Colonic mucosa (tissue), 4 donors: ENCODE data around the gene PPP1R7. TPM values are rescaled to one million over a fixed set of nuclear protein-coding genes. Genes with fewer than 3 reads are reported as not detected.

Source experiments
- DNase-seq: peaks from one replicate; pipeline ENCODE4 v3.0.0-alpha.2; 2020
- H3K27ac ChIP-seq: fragments of 200-600 bp; one replicate; pipeline ENCODE4 v1.8.0; 2021
- H3K27me3 ChIP-seq: fragments of 200-600 bp; one replicate; pipeline ENCODE4 v1.8.0; 2021
- H3K36me3 ChIP-seq: fragments of 200-600 bp; one replicate; pipeline ENCODE4 v1.8.0; 2021
- H3K4me1 ChIP-seq: fragments of 200-600 bp; one replicate; pipeline ENCODE4 v1.8.0; 2021; ENCODE audit warnings: mild to moderate bottlenecking
- H3K4me3 ChIP-seq: fragments of 200-600 bp; one replicate; pipeline ENCODE4 v1.8.0; 2021
- H3K9ac ChIP-seq, 2 donors: one replicate each; pipeline ENCODE4 v1.7.0; 2013; ENCODE audit warnings: control low read depth in 2 of 2, low read depth in 2 of 2, low read length in 2 of 2
- H3K9me3 ChIP-seq: fragments of 200-600 bp; one replicate; pipeline ENCODE4 v1.8.0; 2021
- intact Hi-C: fragments of 100-400 bp; cut with DNase I; formaldehyde crosslinking; loops from one replicate; pipeline ENCODE4 v1.14.1; 2022
- total RNA-seq, 2 donors: library from RNA; stranded (reverse); fragmentation: NEBNext Ultra II Directional in 1 of 2; extraction: Animal tissue kit (Norgen Biotek cat#: 25700) in 1 of 2; gene quantifications; one replicate each; pipeline ENCODE4 v1.2.1, GENCODE V29; 2021
- TF ChIP-seq, protein P1 (sequence below): fragments of 200-600 bp; IDR thresholded peaks from one replicate; pipeline ENCODE4 v1.8.0; 2022; ENCODE audit warnings: antibody characterized with exemption, mild to moderate bottlenecking
- donor health status: healthy.
- donor health status: DM: no; HTN: no; CAD: no.
- donor health status: DM: no; HTN: no; CAD: no.

PPP1R7 gene
- total RNA-seq, 2 donors from 2014 or later = 74.7 to 77.8 TPM

DNA sequence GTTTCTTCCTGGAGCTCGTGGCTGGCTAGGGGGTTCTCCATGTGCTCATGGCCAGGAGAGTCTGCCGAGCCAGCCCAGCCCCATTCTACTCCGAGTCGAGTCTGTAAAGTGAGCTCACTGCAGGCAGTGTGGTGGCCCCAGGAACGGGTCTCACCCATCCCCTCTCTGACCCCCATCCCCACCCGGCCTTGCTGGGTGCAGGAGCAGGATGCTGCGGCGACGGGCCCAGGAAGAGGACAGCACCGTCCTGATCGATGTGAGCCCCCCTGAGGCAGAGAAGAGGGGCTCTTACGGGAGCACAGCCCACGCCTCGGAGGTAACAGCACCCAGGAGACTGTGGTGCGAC is 39.6 kb downstream of the PPP1R7 start:
- Histone ChIP-seq H3K27me3 (no peaks in the 10 kb centered on the region), H3K9ac (no peak overlapping the region), H3K27ac (no peak overlapping the region), H3K36me3 (no peaks in the 10 kb centered on the region), H3K4me1 (no peaks in the 10 kb centered on the region), H3K4me3 (no peak overlapping the region), H3K9me3 (no peaks in the 10 kb centered on the region)
- TF ChIP-seq, protein P1, sequence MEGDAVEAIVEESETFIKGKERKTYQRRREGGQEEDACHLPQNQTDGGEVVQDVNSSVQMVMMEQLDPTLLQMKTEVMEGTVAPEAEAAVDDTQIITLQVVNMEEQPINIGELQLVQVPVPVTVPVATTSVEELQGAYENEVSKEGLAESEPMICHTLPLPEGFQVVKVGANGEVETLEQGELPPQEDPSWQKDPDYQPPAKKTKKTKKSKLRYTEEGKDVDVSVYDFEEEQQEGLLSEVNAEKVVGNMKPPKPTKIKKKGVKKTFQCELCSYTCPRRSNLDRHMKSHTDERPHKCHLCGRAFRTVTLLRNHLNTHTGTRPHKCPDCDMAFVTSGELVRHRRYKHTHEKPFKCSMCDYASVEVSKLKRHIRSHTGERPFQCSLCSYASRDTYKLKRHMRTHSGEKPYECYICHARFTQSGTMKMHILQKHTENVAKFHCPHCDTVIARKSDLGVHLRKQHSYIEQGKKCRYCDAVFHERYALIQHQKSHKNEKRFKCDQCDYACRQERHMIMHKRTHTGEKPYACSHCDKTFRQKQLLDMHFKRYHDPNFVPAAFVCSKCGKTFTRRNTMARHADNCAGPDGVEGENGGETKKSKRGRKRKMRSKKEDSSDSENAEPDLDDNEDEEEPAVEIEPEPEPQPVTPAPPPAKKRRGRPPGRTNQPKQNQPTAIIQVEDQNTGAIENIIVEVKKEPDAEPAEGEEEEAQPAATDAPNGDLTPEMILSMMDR = no peak
- intact Hi-C loops = no loop called here
- DNase-seq = no peak

DNA sequence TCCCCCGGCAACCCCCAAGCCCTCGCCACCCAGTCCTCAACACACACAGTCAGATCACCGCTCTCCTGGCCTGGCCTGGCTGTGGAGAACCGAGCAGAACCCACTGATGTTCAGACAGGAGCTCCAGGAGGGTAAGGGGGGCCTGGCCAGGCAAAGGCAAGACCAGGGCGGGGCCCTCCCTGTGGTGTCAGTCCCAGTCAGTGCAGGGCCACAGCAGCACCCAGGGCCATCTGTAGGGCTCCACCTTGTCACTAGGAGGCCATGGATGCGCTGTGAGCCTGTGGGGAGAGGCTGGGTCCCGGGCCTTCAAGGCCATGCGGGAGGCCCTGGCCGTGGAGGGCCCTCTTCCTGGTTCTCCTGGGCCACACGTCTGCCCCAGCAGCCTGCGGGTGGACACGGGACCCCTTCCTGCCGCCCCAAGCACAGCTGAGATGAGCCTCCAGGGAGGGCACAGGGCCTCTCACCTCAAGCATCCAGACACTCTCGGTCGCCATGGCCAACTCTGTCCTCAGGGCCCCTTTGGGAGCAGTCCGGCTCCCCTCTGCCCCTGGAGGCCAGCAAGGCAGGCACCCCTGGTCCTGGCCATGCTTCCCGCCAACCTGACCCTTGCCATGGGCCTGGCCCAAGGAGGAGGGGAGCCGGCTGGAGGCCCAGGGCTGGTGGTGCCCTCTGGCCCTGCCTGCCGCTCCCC is 40.2 kb downstream of the PPP1R7 start:
- intact Hi-C loops = no loop called here
- H3K9ac ChIP-seq = no peak overlapping the region
- no peaks in the 10 kb centered on the region for H3K9me3 ChIP-seq
- H3K27me3 ChIP-seq = no peaks in the 10 kb centered on the region
- H3K36me3 ChIP-seq = no peaks in the 10 kb centered on the region
- no peak for DNase-seq
- no peak overlapping the region for H3K4me3 ChIP-seq
- no peak overlapping the region for H3K27ac ChIP-seq
- TF ChIP-seq, protein P1 = no peak
- H3K4me1 ChIP-seq = no peaks in the 10 kb centered on the region

GRCh38 chr2:241191081-241191480 is 40.8 kb downstream of the PPP1R7 start:
- H3K4me3 ChIP-seq = no peak overlapping the region
- peak; percentile 43 for DNase-seq
- no peaks in the 10 kb centered on the region for H3K36me3 ChIP-seq
- no peaks in the 10 kb centered on the region for H3K4me1 ChIP-seq
- intact Hi-C loops = no loop called here
- H3K9ac ChIP-seq = no peak overlapping the region
- TF ChIP-seq, protein P1 = no peak
- no peaks in the 10 kb centered on the region for H3K9me3 ChIP-seq
- H3K27me3 ChIP-seq = no peaks in the 10 kb centered on the region
- no peak overlapping the region for H3K27ac ChIP-seq

- intact Hi-C loops = no loop called here
- Histone ChIP-seq H3K27ac (no peak overlapping the region), H3K9me3 (no peaks in the 10 kb centered on the region), H3K36me3 (no peaks in the 10 kb centered on the region), H3K4me3 (no peak overlapping the region), H3K27me3 (no peaks in the 10 kb centered on the region), H3K9ac (no peak overlapping the region), H3K4me1 (no peaks in the 10 kb centered on the region)
- TF ChIP-seq, protein P1 = no peak
- no peak for DNase-seq
Measured at GRCh38 chr2:241193271-241193670, 43.0 kb downstream of the PPP1R7 start.

GRCh38 chr2:241194811-241195210 is 44.5 kb downstream of the PPP1R7 start:
- DNase-seq = no peak
- Histone ChIP-seq H3K9ac (no peak overlapping the region), H3K9me3 (no peaks in the 10 kb centered on the region), H3K36me3 (no peaks in the 10 kb centered on the region), H3K4me1 (no peaks in the 10 kb centered on the region), H3K27ac (no peak overlapping the region), H3K27me3 (no peaks in the 10 kb centered on the region), H3K4me3 (no peak overlapping the region)
- TF ChIP-seq, protein P1 = no peak
- intact Hi-C loops = no loop called here
